ELF-1 (cell line): ENCODE data around the gene RNF224.
"Not testable (repeated sequence)": the region's sequence is repeated elsewhere in the genome, so short reads cannot be mapped to it uniquely, and the experiment has no call there.

Experiments
- DNase-seq: peaks from one replicate; pipeline ENCODE4 v3.0.0-alpha.2; 2016; ENCODE audit warnings: low read depth, low spot score

The RNF224 gene

GRCh38 chr9:137228506-137228967 is 1.2 kb downstream of the RNF224 start:
- DNase-seq, result no peak

GRCh38 chr9:137228968-137229896 is 1.9 kb downstream of the RNF224 start:
- no peak for DNase-seq

- no peak for DNase-seq
Measured at GRCh38 chr9:137229903-137230704, 2.8 kb downstream of the RNF224 start.

- DNase-seq, result no peak
Measured at GRCh38 chr9:137230705-137231371, 3.5 kb downstream of the RNF224 start, which contains the start of gene SLC34A3. TSS of gene SLC34A3 (plus strand) at chr9:137230901. CDS start at chr9:137231703, 802 bp downstream.

GRCh38 chr9:137231372-137232039 is 4.2 kb downstream of the RNF224 start:
- no peak for DNase-seq

DNA sequence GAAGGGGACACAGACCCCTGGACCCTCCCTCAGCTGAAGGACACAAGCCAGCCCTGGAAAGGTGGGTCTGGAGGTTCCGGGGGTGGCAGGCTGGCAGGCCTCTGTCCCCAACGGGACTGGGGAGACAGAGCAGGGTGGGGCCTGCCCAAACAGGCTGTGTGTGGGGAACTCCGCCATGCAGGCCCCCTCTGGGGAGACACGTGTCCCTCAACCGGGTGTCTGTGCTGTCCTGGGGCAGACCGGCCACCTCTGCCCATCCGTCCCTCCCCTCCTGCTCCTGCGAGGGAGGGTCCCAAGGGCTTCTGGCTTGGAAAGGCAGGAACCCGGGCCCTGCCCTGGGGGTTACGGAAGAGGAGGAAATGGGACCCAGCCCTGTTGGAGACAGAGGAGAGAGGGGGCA is 4.8 kb downstream of the RNF224 start:
- no peak for DNase-seq

GRCh38 chr9:137232510-137232909 is 5.2 kb downstream of the RNF224 start:
- no peak for DNase-seq

DNA sequence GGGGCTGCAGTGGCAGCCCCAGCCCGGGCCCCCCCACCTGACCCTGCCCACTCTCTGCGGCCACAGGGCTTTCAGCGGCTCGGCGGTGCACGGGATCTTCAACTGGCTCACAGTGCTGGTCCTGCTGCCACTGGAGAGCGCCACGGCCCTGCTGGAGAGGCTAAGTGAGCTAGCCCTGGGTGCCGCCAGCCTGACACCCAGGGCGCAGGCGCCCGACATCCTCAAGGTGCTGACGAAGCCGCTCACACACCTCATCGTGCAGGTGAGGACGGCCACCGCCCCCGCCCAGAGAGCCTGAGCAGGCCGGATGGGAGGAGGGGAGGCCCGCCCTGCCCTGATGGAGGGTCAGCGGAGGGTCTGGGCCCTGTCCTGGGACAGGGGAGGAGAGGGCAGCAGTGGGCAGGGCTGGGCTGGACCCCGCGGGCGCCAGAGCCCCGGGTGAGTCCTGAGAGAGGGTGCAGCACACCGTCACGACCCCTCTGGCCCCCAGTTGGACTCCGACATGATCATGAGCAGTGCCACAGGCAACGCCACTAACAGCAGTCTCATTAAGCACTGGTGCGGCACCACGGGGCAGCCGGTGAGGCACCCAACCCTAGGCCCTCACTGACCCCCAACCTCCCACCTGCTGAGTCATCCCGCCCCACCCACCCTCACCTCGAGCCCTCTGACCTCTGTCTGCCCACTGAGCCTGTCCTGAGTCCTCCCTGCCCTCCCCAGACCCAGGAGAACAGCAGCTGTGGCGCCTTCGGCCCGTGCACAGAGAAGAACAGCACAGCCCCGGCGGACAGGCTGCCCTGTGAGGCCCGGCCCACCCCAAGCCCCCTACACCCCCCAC is 6.1 kb downstream of the RNF224 start:
- no peak for DNase-seq

- no peak for DNase-seq
Measured at GRCh38 chr9:137234055-137234697, 6.9 kb downstream of the RNF224 start.

DNA sequence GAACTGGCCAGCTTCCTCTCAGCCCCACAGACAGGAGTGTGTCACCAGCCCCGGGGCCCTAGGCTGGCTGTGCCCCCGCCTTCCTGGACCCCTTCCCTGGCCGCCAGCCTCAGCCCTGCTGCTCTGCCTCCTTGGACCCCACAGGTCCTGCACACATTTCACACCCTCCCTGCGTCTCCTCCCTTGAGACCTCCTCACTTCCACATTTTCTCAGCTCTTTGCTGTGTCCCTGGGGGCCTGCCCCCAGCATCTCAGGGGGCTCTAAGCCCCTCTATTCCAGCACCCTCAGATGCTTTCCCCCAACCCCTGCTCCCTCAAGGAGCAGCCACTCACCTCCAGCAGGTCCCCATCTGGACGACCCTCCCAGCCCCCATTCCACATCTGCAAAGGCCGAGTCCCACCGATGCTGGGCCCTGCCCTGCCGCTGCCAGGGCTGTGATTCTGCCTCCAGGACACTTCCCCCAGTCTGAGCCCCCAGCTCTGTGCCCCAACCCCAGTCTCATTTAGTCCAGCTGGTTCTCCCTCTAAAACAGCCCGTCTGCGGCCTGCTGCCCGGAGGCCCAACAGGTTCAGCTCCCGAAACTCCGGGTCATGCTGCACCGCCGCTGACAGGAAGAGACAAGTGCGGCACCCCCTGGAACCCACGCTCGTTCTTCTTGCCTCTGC is 7.6 kb downstream of the RNF224 start:
- DNase-seq, result no peak

DNA sequence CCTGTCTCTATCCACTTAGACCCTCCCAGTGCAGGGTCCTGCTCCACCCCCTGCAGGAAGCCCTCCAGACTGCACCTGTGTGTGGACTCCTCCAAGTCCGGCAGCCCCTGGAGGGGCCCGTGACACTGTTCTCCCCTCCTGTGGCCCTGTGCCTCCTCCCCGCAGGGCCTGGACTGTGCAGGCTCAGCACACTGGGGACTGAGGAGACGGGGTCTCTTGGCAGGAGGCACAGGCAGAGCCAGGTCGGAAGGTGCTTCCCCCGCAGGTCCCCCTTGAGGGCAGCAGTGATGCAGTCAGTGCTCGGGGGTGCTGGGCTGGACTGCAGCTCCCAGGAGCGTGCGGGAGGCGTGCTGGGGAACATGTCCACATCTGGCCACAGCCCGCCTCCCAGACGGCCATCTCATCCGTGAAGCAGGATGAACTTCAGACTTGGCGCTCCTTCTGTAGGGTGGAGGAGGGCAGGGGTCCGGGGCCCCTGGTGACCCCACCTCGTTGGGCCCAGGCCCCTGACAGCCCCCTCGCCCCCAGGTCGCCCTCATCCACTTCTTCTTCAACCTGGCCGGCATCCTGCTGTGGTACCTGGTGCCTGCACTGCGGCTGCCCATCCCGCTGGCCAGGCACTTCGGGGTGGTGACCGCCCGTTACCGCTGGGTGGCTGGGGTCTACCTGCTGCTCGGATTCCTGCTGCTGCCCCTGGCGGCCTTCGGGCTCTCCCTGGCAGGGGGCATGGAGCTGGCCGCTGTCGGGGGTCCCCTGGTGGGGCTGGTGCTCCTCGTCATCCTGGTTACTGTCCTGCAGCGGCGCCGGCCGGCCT is 8.3 kb downstream of the RNF224 start:
- peak; percentile 39 for DNase-seq

GRCh38 chr9:137236238-137236935 is 9.1 kb downstream of the RNF224 start:
- DNase-seq, result peak; percentile 93

GRCh38 chr9:137236936-137237421 is 9.7 kb downstream of the RNF224 start:
- no peak for DNase-seq

DNA sequence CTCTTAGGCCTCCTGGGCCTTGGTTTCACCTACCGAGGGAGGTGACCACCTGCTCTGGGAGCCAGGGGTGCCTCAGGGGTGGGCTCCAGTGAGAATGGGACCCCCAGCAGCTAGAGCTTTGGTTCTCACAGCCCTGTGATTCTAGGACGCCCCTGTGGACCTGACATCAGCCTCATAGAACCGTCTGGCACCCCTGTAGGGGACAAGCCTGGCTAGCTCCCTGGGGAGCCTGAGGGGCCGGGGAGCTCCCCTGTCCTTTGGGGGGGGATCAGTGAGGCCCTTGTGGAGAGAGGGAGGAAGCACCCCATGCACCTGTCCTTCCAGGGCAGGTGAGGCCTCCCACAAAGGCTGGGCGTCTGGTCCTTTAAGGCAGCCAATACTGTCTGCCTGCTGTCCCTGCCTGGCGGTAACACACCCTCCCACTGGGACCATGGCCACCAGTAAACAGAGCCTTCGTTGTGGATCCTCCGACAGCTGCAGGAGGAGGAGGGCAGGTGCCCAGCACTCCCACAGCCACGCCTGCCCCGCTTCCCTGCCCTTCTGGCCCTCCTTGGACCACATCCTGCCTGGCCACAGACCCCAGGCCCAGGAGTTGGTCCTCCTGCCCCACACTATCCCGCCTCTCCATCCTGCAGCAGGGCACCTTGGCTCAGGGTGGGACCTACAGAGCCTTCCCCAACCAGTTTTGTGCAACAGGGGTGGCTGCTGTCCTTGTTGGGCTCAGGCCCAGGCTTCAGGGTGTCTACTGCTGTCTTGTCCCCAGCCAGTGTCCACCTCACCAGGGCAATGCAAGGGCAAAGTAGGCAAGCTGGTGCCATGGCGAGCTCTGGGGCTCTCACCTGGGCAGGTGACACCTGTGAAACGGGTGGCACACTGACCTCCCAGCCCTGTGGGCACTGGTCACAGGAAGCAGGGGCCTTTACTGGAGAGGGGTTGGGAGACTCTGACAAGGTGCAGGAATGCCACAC is 10.7 kb downstream of the RNF224 start:
- no peak for DNase-seq

GRCh38 chr9:137239541-137240200 is 12.4 kb downstream of the RNF224 start:
- DNase-seq, result not testable (repeated sequence)

- DNase-seq, result no peak
Measured at GRCh38 chr9:137240318-137240840, 13.1 kb downstream of the RNF224 start.
